Smooth muscle cell (in vitro differentiated cells): ENCODE data around the gene MOB3C. TPM values are rescaled to one million over a fixed set of nuclear protein-coding genes. Genes with fewer than 3 reads are reported as not detected.

Source experiments
- DNase-seq: peaks from one replicate; lab custom pipeline; 2025; ENCODE audit not compliant: unreplicated experiment; lab: John Stamatoyannopoulos, UW
- H2AFZ ChIP-seq: fragments of 200-600 bp; sonication (generic); 2 replicates; pipeline ENCODE4 v1.6.0; 2016; ENCODE audit warnings: antibody characterized with exemption, low read depth, mild to moderate bottlenecking
- H3F3A ChIP-seq: fragments of 200-600 bp; sonication (generic); 2 replicates; pipeline ENCODE4 v1.6.0; 2017; ENCODE audit warnings: antibody characterized with exemption, low read depth
- H3K27ac ChIP-seq: fragments of 200-600 bp; sonication (generic); 2 replicates; pipeline ENCODE4 v1.5.1; 2016; ENCODE audit warnings: low read depth, mild to moderate bottlenecking
- H3K27me3 ChIP-seq: fragments of 200-600 bp; sonication (generic); 2 replicates; pipeline ENCODE4 v1.6.1; 2016; ENCODE audit warnings: low read depth, mild to moderate bottlenecking
- H3K36me3 ChIP-seq: fragments of 200-600 bp; sonication (generic); 2 replicates; pipeline ENCODE4 v1.5.1; 2016; ENCODE audit warnings: low read depth
- H3K4me1 ChIP-seq: fragments of 200-600 bp; sonication (generic); 2 replicates; pipeline ENCODE4 v1.5.1; 2016; ENCODE audit warnings: low read depth
- H3K4me2 ChIP-seq: fragments of 200-600 bp; sonication (generic); 2 replicates; pipeline ENCODE4 v1.6.0; 2016; ENCODE audit warnings: mild to moderate bottlenecking
- H3K4me3 ChIP-seq: fragments of 200-600 bp; sonication (generic); 2 replicates; pipeline ENCODE4 v1.5.1; 2016; ENCODE audit warnings: mild to moderate bottlenecking
- H3K79me2 ChIP-seq: fragments of 200-600 bp; sonication (generic); 2 replicates; pipeline ENCODE4 v1.6.0; 2016; ENCODE audit warnings: low read depth, mild to moderate bottlenecking
- H3K9ac ChIP-seq: fragments of 200-600 bp; sonication (generic); 2 replicates; pipeline ENCODE4 v1.6.0; 2016; ENCODE audit warnings: low read depth
- H3K9me3 ChIP-seq: fragments of 200-600 bp; sonication (generic); replicated peaks from 2 replicates; pipeline ENCODE4 v1.5.1; 2016; ENCODE audit warnings: low read depth
- H4K20me1 ChIP-seq: fragments of 200-600 bp; sonication (generic); 2 replicates; pipeline ENCODE4 v1.6.0; 2016; ENCODE audit warnings: low read depth
- CTCF ChIP-seq: fragments of 200-600 bp; sonication (generic); IDR thresholded peaks from 2 replicates; pipeline ENCODE4 v1.5.1; 2017; ENCODE audit warnings: borderline replicate concordance, mild to moderate bottlenecking, antibody characterized with exemption; ENCODE audit not compliant: insufficient read depth, poor library complexity, severe bottlenecking
- WGBS: methylation state at CpG from one replicate; pipeline ENCODE4 v1.1.7; 2016; ENCODE audit warnings: low lambda C conversion rate; 5-methylcytosine and 5-hydroxymethylcytosine counted together
- polyA plus RNA-seq: library from polyadenylated mRNA; unstranded; fragments of >200 nt; fragmentation: Nextera tagmentation; extraction: Ambion mirVana; gene quantifications from 2 replicates; pipeline ENCODE4 v1.2.1, GENCODE V29; 2016
- total RNA-seq: library from RNA; depleted of rRNA; stranded (reverse); fragments of >200 nt; gene quantifications from 2 replicates; pipeline ENCODE4 v1.2.3, GENCODE V29; 2014

The MOB3C gene
- total and polyA plus RNA-seq, 2 experiments from 2014 or later: 5.3 to 5.5 TPM

- H3K36me3 ChIP-seq: no peaks in the 10 kb centered on the region
- 87% methylated on average over 3 of the region's 3 CpGs for WGBS
- no peak overlapping the region for H3K4me3 ChIP-seq
- H3K79me2 ChIP-seq: peaks cover 7% of the 10 kb centered on the region
- TF ChIP-seq CTCF: no peak
- no peak for DNase-seq
- H3F3A ChIP-seq: no peaks in the 10 kb centered on the region
- peaks cover 5% of the 10 kb centered on the region for H3K4me1 ChIP-seq
- H3K9ac ChIP-seq: no peak overlapping the region
- no peaks in the 10 kb centered on the region for H3K27me3 ChIP-seq
- no peak overlapping the region for H3K4me2 ChIP-seq
- no peaks in the 10 kb centered on the region for H3K9me3 ChIP-seq
- H3K27ac ChIP-seq: no peak overlapping the region
- peaks cover 2% of the 10 kb centered on the region for H4K20me1 ChIP-seq
- no peak overlapping the region for H2AFZ ChIP-seq
These were observed 15.2 kb downstream of the MOB3C start for GRCh38 chr1:46601257-46602007.

GRCh38 chr1:46599059-46599970 lies 17.3 kb downstream of the MOB3C start:
- Histone ChIP-seq H3K36me3 (no peaks in the 10 kb centered on the region), H3K9ac (no peak overlapping the region), H2AFZ (no peak overlapping the region), H3F3A (no peaks in the 10 kb centered on the region), H3K27me3 (no peaks in the 10 kb centered on the region), H3K4me2 (no peak overlapping the region), H3K27ac (no peak overlapping the region), H3K79me2 (peaks cover 7% of the 10 kb centered on the region), H3K9me3 (no peaks in the 10 kb centered on the region), H3K4me1 (peaks cover 5% of the 10 kb centered on the region), H4K20me1 (peaks cover 21% of the 10 kb centered on the region), H3K4me3 (no peak overlapping the region)
- TF ChIP-seq CTCF: no peak
- 79% methylated on average over 9 of the region's 9 CpGs for WGBS
- no peak for DNase-seq

- no peak overlapping the region for H2AFZ ChIP-seq
- no peak overlapping the region for H3K4me3 ChIP-seq
- H3K9ac ChIP-seq: no peak overlapping the region
- H3K27me3 ChIP-seq: no peaks in the 10 kb centered on the region
- H3K36me3 ChIP-seq: no peaks in the 10 kb centered on the region
- DNase-seq: no peak
- H3K27ac ChIP-seq: no peak overlapping the region
- no peak overlapping the region for H3K4me2 ChIP-seq
- H3K4me1 ChIP-seq: no peaks in the 10 kb centered on the region
- TF ChIP-seq CTCF: no peak
- no peaks in the 10 kb centered on the region for H3F3A ChIP-seq
- no peaks in the 10 kb centered on the region for H3K9me3 ChIP-seq
- 81% methylated on average over 3 of the region's 3 CpGs for WGBS
- H3K79me2 ChIP-seq: no peaks in the 10 kb centered on the region
- peaks cover 25% of the 10 kb centered on the region for H4K20me1 ChIP-seq
These were observed 19.8 kb downstream of the MOB3C start for GRCh38 chr1:46596846-46597245.
